ENCODE measurements around the gene TIMP4. TPM values are rescaled to one million over a fixed set of nuclear protein-coding genes. Genes with fewer than 3 reads are reported as not detected.

TIMP4 gene
- total RNA-seq, 1 experiment from 2014 or later, result 8.4 TPM

DNA sequence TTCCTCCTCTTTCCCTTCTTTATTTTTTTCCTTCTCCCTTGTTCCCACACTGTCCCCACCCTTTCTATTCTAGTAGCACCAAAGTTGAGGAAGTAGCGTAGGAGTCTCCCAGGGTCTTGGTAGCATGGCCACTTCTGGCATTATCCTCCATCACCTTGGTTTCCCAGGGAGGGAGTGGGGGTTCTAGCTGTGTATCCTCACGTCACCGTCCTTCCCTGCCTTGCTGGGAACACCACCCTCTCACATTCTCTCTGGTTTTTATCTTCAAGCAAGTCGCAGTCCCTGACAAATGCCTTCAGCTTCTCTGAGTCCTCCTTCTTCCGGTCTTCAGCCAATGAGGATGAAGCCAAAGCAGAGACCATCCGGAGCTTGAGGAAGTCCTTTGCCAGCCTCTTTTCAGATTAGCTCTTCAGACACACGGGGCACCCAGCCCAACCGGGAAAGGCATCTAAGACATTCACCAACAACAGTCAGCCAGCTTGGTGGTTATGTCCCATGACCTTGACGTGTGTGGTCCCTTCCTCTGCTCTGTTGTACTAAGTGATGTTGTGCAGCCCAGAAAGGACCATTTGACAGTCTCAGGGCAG is 31.6 kb upstream of the TIMP4 start:
- Mint-ChIP-seq H3K9me3 (no peaks in the 10 kb centered on the region; a peak in 1 of 5 replicates), H3K27me3 (ENCODE audit: low read depth) (no peaks in the 10 kb centered on the region), H3K36me3 (ENCODE audit: insufficient read depth in 1 of 3, low read depth in 3 of 3) (no peaks in the 10 kb centered on the region; a peak in 1 of 7 replicates), H3K4me1 (peaks cover 4 to 6% of the 10 kb centered on the region in 2 experiments; a peak in 2 of 4 replicates), H3K4me3 (no peak overlapping the region), H3K27ac (peak overlapping the region in 1 of 3 experiments; percentile 39; a peak in 2 of 7 replicates)
- Histone ChIP-seq H3K14ac (ENCODE audit: insufficient read depth, low read length) (no peak overlapping the region), H3K4me2 (ENCODE audit: insufficient read depth, insufficient read length, low read length) (no peak overlapping the region), H2BK12ac (ENCODE audit: insufficient read length, low read depth, low read length) (no peak overlapping the region), H3K79me2 (ENCODE audit: insufficient read depth, low read length) (no peaks in the 10 kb centered on the region), H3K9ac (ENCODE audit: extremely low read depth, insufficient read length, low read length) (no peak overlapping the region), H2BK20ac (ENCODE audit: low read depth, low read length, poor library complexity, severe bottlenecking) (no peak overlapping the region), H3K56ac (ENCODE audit: insufficient read length, low read depth, low read length) (no peak overlapping the region), H3K9me3 (ENCODE audit: control insufficient read depth, low read depth, low read length) (no peaks in the 10 kb centered on the region), H3K27me3 (ENCODE audit: insufficient read depth, low read length) (no peaks in the 10 kb centered on the region), H3K18ac (ENCODE audit: insufficient read length, low read depth, low read length) (no peak overlapping the region), H3K4me1 (ENCODE audit: insufficient read depth, low read length) (no peaks in the 10 kb centered on the region), H2BK15ac (ENCODE audit: low read depth, low read length) (no peak overlapping the region), H4K8ac (replicated peaks; ENCODE audit: insufficient read length, low read depth, low read length) (no peak overlapping the region), H3K79me1 (ENCODE audit: insufficient read depth, low read depth, low read length, poor library complexity, severe bottlenecking) (no peaks in the 10 kb centered on the region), H3K23ac (ENCODE audit: insufficient read length, low read depth, low read length) (no peak overlapping the region), H3K27ac (ENCODE audit: insufficient read length, low read depth, low read length) (no peak overlapping the region), H2BK120ac (ENCODE audit: low read depth, low read length, poor library complexity, severe bottlenecking) (no peak overlapping the region), H4K20me1 (ENCODE audit: control insufficient read depth, insufficient read depth, insufficient read length) (no peaks in the 10 kb centered on the region), H4K91ac (ENCODE audit: insufficient read length, low read depth, low read length) (no peak overlapping the region), H3K4ac (ENCODE audit: low read depth, low read length) (no peak overlapping the region), H4K5ac (ENCODE audit: insufficient read length, low read depth, low read length) (no peak overlapping the region), H3K23me2 (ENCODE audit: insufficient read length, low read depth, low read length, poor library complexity, severe bottlenecking) (no peaks in the 10 kb centered on the region), H3T11ph (ENCODE audit: low read length) (no peak overlapping the region), H2BK5ac (ENCODE audit: insufficient read length, low read length) (no peak overlapping the region), H2AK5ac (ENCODE audit: insufficient read length, low read length) (no peak overlapping the region), H2AFZ (ENCODE audit: low read length) (no peak overlapping the region)
- TF ChIP-seq, protein P1, sequence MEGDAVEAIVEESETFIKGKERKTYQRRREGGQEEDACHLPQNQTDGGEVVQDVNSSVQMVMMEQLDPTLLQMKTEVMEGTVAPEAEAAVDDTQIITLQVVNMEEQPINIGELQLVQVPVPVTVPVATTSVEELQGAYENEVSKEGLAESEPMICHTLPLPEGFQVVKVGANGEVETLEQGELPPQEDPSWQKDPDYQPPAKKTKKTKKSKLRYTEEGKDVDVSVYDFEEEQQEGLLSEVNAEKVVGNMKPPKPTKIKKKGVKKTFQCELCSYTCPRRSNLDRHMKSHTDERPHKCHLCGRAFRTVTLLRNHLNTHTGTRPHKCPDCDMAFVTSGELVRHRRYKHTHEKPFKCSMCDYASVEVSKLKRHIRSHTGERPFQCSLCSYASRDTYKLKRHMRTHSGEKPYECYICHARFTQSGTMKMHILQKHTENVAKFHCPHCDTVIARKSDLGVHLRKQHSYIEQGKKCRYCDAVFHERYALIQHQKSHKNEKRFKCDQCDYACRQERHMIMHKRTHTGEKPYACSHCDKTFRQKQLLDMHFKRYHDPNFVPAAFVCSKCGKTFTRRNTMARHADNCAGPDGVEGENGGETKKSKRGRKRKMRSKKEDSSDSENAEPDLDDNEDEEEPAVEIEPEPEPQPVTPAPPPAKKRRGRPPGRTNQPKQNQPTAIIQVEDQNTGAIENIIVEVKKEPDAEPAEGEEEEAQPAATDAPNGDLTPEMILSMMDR (conservative IDR thresholded peaks at IDR 0.05), result no peak
- no peak for DNase-seq
- no CpG with 5 or more reads among the region's 9 CpGs for WGBS (ENCODE audit: extremely low coverage, insufficient read length, low lambda C conversion rate)
